ENCODE results near the gene CNNM2.
"Not testable (repeated sequence)": the region's sequence is repeated elsewhere in the genome, so short reads cannot be mapped to it uniquely, and the experiment has no call there.

Gene CNNM2

DNA sequence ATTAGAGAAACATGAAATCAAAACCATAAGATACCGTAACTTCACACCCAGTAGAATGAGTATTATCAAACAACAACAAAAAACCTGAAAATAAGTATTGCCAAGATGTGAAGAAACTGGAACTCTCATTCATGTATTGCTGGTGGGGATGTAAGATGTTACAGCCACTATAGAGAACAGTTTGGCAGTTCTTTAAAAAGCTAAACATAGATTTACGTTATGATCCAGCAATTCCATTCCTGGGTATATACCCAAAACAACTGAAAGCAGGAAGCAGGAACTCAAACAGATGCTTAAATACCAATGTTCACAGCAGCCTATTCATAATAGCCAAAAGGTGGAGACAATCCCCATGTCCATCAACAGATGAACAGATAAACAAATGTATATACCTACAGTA is 202.5 kb downstream of the CNNM2 start:
- Histone ChIP-seq H3K9ac (ENCODE audit: low read depth, low read length) (no peak overlapping the region), H3K36me3 (ENCODE audit: insufficient read depth, low read depth, low read length) (no peaks in the 10 kb centered on the region), H3K9me3 (ENCODE audit: insufficient read depth, low read depth, low read length) (no peaks in the 10 kb centered on the region), H3K4me3 (ENCODE audit: low read length) (no peak overlapping the region), H3K27ac (ENCODE audit: low read length) (no peak overlapping the region), H3K4me1 (ENCODE audit: insufficient read depth, low read length) (no peaks in the 10 kb centered on the region), H3K27me3 (ENCODE audit: insufficient read depth, low read length) (no peaks in the 10 kb centered on the region)

DNA sequence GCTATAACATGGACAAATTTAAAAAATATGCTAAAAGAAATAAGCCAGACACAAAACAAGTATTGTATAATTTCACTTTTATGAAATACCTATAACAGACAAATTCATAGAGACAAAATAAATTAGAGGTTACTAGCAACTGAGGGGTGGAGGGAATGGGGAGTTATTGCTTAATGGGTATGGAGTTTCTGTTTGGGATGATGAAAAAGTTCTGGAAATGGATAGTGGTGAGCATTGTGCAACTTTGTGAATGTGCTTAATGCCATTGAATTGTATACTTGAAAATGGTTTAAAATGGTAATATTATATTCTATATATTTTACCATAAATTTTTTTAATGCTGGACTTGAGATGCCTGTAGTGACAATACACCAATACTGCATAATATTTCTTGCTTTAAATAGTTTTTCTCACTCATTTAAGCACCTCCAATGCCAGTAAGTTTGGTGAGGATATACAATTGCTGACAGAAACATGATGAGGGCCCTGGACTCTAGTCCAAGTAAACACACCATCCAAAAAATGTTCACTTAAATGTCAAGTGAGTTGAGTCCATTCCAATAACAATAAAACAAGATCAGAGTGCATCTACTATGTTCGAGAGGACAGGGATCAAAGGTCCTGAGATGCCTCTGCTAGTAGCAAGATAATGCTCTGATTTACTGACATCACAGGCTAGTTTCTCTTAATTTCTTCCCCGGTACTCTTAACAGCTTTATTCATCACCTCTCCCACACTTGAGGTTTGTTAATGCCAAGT is 203.1 kb downstream of the CNNM2 start:
- no peak overlapping the region for H3K27ac ChIP-seq (ENCODE audit: low read length)
- H3K4me3 ChIP-seq (ENCODE audit: low read length), result no peak overlapping the region
- no peaks in the 10 kb centered on the region for H3K4me1 ChIP-seq (ENCODE audit: insufficient read depth, low read length)
- H3K9me3 ChIP-seq (ENCODE audit: insufficient read depth, low read depth, low read length), result no peaks in the 10 kb centered on the region
- H3K27me3 ChIP-seq (ENCODE audit: insufficient read depth, low read length), result no peaks in the 10 kb centered on the region
- H3K9ac ChIP-seq (ENCODE audit: low read depth, low read length), result no peak overlapping the region
- no peaks in the 10 kb centered on the region for H3K36me3 ChIP-seq (ENCODE audit: insufficient read depth, low read depth, low read length)

- Histone ChIP-seq H3K9ac (ENCODE audit: low read depth, low read length) (no peak overlapping the region), H3K27ac (ENCODE audit: low read length) (no peak overlapping the region), H3K4me1 (ENCODE audit: insufficient read depth, low read length) (no peaks in the 10 kb centered on the region), H3K9me3 (ENCODE audit: insufficient read depth, low read depth, low read length) (no peaks in the 10 kb centered on the region), H3K36me3 (ENCODE audit: insufficient read depth, low read depth, low read length) (no peaks in the 10 kb centered on the region; the same call in 1 of the 2 replicates), H3K4me3 (ENCODE audit: low read length) (no peak overlapping the region), H3K27me3 (ENCODE audit: insufficient read depth, low read length) (no peaks in the 10 kb centered on the region)
Measured at GRCh38 chr10:103123282-103124024, 205.4 kb downstream of the CNNM2 start.

- no peak overlapping the region for H3K4me3 ChIP-seq (ENCODE audit: low read length)
- no peak overlapping the region for H3K27ac ChIP-seq (ENCODE audit: low read length)
- H3K4me1 ChIP-seq (ENCODE audit: insufficient read depth, low read length), result no peaks in the 10 kb centered on the region
- H3K36me3 ChIP-seq (ENCODE audit: insufficient read depth, low read depth, low read length), result no peaks in the 10 kb centered on the region; the same call in 1 of the 2 replicates
- no peak overlapping the region for H3K9ac ChIP-seq (ENCODE audit: low read depth, low read length)
- no peaks in the 10 kb centered on the region for H3K9me3 ChIP-seq (ENCODE audit: insufficient read depth, low read depth, low read length)
- no peaks in the 10 kb centered on the region for H3K27me3 ChIP-seq (ENCODE audit: insufficient read depth, low read length)
Measured at GRCh38 chr10:103124420-103125096, 206.5 kb downstream of the CNNM2 start.

GRCh38 chr10:103125323-103126267 is 207.5 kb downstream of the CNNM2 start:
- Histone ChIP-seq H3K4me3 (ENCODE audit: low read length) (no peak overlapping the region), H3K9ac (ENCODE audit: low read depth, low read length) (no peak overlapping the region), H3K9me3 (ENCODE audit: insufficient read depth, low read depth, low read length) (no peaks in the 10 kb centered on the region), H3K36me3 (ENCODE audit: insufficient read depth, low read depth, low read length) (no peaks in the 10 kb centered on the region; the same call in 1 of the 2 replicates), H3K27ac (ENCODE audit: low read length) (no peak overlapping the region), H3K27me3 (ENCODE audit: insufficient read depth, low read length) (no peaks in the 10 kb centered on the region), H3K4me1 (ENCODE audit: insufficient read depth, low read length) (no peaks in the 10 kb centered on the region)

- Histone ChIP-seq H3K4me3 (ENCODE audit: low read length) (no peak overlapping the region), H3K27me3 (ENCODE audit: insufficient read depth, low read length) (no peaks in the 10 kb centered on the region), H3K4me1 (ENCODE audit: insufficient read depth, low read length) (no peaks in the 10 kb centered on the region), H3K9ac (ENCODE audit: low read depth, low read length) (no peak overlapping the region), H3K36me3 (ENCODE audit: insufficient read depth, low read depth, low read length) (no peaks in the 10 kb centered on the region; the same call in 1 of the 2 replicates), H3K9me3 (ENCODE audit: insufficient read depth, low read depth, low read length) (no peaks in the 10 kb centered on the region), H3K27ac (ENCODE audit: low read length) (no peak overlapping the region)
Measured at GRCh38 chr10:103127241-103127640, 209.1 kb downstream of the CNNM2 start.

- not testable (repeated sequence) for H3K4me1 ChIP-seq (ENCODE audit: insufficient read depth, low read length); H3K36me3 ChIP-seq (ENCODE audit: insufficient read depth, low read depth, low read length); H3K4me3 ChIP-seq (ENCODE audit: low read length); H3K27me3 ChIP-seq (ENCODE audit: insufficient read depth, low read length); H3K27ac ChIP-seq (ENCODE audit: low read length); H3K9ac ChIP-seq (ENCODE audit: low read depth, low read length)
- H3K9me3 ChIP-seq (ENCODE audit: insufficient read depth, low read depth, low read length), result peaks cover 10% of the 10 kb centered on the region; the same call in 1 of the 2 replicates
Measured at GRCh38 chr10:103130180-103130579, 212.1 kb downstream of the CNNM2 start.

DNA sequence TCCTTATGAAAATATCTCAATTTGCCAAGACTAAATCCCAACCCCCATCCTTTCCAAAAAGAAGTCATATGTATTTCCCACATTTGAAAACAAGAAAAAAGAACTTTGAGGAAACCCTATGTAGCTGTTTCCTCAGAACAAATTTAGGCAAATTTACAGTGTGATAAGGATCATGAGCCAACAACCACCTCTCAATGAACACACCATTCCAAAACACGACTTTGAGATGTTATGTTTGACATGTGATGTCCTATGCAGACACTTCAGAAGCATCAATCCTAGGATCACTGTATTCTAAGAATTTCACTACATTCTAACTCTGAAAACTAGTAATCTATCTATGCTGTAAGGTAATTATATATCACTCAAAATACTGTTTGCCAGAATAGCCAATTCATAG is 212.8 kb downstream of the CNNM2 start:
- Histone ChIP-seq H3K4me1 (ENCODE audit: insufficient read depth, low read length) (no peaks in the 10 kb centered on the region), H3K27ac (ENCODE audit: low read length) (no peak overlapping the region), H3K9ac (ENCODE audit: low read depth, low read length) (no peak overlapping the region), H3K9me3 (ENCODE audit: insufficient read depth, low read depth, low read length) (peaks cover 11% of the 10 kb centered on the region; the same call in 1 of the 2 replicates), H3K27me3 (ENCODE audit: insufficient read depth, low read length) (no peaks in the 10 kb centered on the region), H3K4me3 (ENCODE audit: low read length) (no peak overlapping the region), H3K36me3 (ENCODE audit: insufficient read depth, low read depth, low read length) (peaks cover 6% of the 10 kb centered on the region)

GRCh38 chr10:103135168-103135567 is 217.1 kb downstream of the CNNM2 start:
- not testable (repeated sequence) for H3K4me3 ChIP-seq (ENCODE audit: low read length); H3K9ac ChIP-seq (ENCODE audit: low read depth, low read length); H3K27ac ChIP-seq (ENCODE audit: low read length); H3K4me1 ChIP-seq (ENCODE audit: insufficient read depth, low read length); H3K27me3 ChIP-seq (ENCODE audit: insufficient read depth, low read length)
- Histone ChIP-seq H3K9me3 (ENCODE audit: insufficient read depth, low read depth, low read length) (peaks cover 11% of the 10 kb centered on the region; the same call in 1 of the 2 replicates), H3K36me3 (ENCODE audit: insufficient read depth, low read depth, low read length) (peaks cover 18% of the 10 kb centered on the region)

DNA sequence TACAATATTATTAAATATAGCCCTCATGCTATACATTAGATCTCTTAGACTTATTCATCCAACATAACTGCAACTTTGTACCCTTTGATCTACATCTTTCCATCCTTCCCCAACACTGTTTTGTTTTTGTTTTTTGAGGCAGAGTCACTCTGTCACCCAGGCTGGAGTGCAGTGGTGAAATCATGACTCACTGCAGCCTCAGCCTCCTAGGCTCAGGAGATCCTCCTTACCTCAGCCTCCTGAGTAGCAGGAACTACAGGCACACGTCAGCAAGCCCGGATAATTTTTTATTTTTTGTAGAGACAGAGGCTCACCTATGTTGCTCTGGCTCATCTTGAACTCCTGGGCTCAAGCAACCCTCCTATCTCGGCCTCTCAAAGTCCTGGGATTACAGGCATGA is 221.7 kb downstream of the CNNM2 start:
- no peak overlapping the region for H3K9ac ChIP-seq (ENCODE audit: low read depth, low read length)
- H3K27ac ChIP-seq (ENCODE audit: low read length), result no peak overlapping the region
- no peaks in the 10 kb centered on the region for H3K27me3 ChIP-seq (ENCODE audit: insufficient read depth, low read length)
- H3K4me3 ChIP-seq (ENCODE audit: low read length), result no peak overlapping the region
- H3K36me3 ChIP-seq (ENCODE audit: insufficient read depth, low read depth, low read length), result peaks cover 18% of the 10 kb centered on the region
- 0 out of 2 replicates have a peak, but pooled peaks cover 5% of the 10 kb centered on the region for H3K9me3 ChIP-seq (ENCODE audit: insufficient read depth, low read depth, low read length)
- no peaks in the 10 kb centered on the region for H3K4me1 ChIP-seq (ENCODE audit: insufficient read depth, low read length)
